K562 treated with DMSO at 1 percent for 12 hours (cell line): Measurements from ENCODE around the gene FOXD4L4. TPM values are rescaled to one million over a fixed set of nuclear protein-coding genes. Genes with fewer than 3 reads are reported as not detected.

Experiments used
- total RNA-seq: library from RNA; unstranded; fragments of 300-600 nt; gene quantifications from 2 replicates; pipeline ENCODE4 v1.2.3, GENCODE V29; 2022; ENCODE audit not compliant: insufficient read depth

FOXD4L4 gene
- total RNA-seq, result not detected in 2 replicates

DNA sequence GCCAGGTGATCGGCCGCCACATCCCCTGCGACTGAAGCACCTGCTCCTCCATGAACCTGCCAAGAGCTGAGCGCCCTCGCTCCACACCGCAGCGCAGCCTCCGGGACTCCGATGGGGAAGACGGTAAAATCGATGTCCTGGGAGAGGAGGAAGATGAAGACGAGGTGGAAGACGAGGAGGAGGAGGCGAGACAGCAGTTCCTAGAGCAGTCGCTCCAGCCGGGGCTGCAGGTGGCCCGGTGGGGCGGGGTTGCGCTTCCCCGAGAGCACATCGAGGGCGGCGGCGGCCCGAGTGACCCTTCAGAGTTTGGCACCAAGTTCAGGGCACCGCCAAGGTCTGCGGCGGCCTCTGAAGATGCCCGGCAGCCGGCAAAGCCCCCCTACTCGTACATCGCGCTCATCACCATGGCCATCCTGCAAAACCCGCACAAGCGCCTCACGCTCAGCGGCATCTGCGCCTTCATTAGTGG lies at the start of gene FOXD4L4:
FOXD4L4 (plus strand) TSS at position 51 of the 469 bp plus-strand sequence; CDS start at position 51, 0 bp downstream.

Other genes with a start within 250 kb of the FOXD4L4 start
- 13.5 and 16.3 TPM in 2 replicates for gene ZNG1E, start 61.2 kb upstream of the FOXD4L4 start, total RNA-seq